Left colon (tissue), 2 donors: ENCODE measurements around the gene SREK1IP1. TPM values are rescaled to one million over a fixed set of nuclear protein-coding genes. Genes with fewer than 3 reads are reported as not detected.

ENCODE experiments used
- ATAC-seq: fragments of 200-7000 bp; cut with Tn5 transposase; one replicate; pipeline ENCODE4 v1.9.1; 2020; ENCODE audit warnings: mild to moderate bottlenecking, moderate library complexity
- DNase-seq, 2 donors: peaks; one replicate each; pipeline ENCODE4 v3.0.0-alpha.2; 2020
- intact Hi-C, 2 donors: fragments of 100-400 bp; cut with DNase I in 1 of 2; cut with micrococcal nuclease in 1 of 2; formaldehyde crosslinking; loops; one replicate each; pipeline versions ENCODE4 v1.11.2 to v1.14.0; 2022; cut with DNase I, micrococcal nuclease
- total RNA-seq, 2 donors: library from RNA; stranded (reverse); fragmentation: NEBNext Ultra II Directional; extraction: Animal tissue kit (Norgen Biotek cat#: 25700); gene quantifications; one replicate each; pipeline ENCODE4 v1.2.1, GENCODE V29; 2021
- donor health status: DM: no; HTN: no; CAD: no.
- donor health status: DM: yes; HTN: yes; CAD: no.

The SREK1IP1 gene
- total RNA-seq, 2 donors from 2014 or later: 13.7 to 25.2 TPM

DNA sequence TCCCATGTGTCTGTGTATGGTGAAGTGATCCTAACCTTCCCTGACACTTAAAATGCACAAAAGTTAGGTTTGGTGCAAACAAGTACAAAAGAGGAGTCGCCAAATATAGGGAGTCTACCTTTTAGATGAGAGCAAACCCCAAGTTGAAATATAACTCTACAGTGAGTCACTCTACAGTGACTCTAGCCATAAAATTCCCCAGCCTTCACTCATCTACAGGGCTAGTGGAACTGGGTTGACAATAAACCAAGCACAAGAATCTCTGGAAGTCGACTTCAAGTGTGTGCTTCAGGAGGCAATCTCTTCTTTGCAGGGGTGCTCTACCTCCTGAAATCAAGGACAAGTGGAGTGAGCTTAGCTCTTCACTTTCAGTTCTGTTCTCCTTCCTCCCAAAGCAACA, 74.9 kb downstream of the SREK1IP1 start:
- DNase-seq (no peak), ATAC-seq (no peak)
- intact Hi-C loops: no loop called here

DNA sequence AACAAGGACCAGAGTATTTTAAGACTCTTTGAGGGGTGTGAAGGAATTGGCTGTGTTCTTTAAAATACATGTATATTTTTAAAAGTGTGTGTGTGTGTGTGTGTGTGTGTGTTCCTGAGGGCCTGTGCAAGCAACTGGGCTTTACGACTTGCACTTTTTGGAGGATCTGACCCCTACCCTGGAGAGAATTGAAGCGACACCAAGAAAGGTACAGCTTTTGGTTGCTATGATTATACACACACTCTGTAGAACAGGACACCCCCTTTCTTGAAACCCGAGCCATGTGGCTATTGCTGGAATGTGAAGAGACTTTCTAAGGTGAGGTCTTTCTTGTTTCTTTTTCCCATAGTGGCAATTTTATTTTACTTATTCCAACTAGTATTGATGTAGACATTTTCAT, 77.2 kb downstream of the SREK1IP1 start:
- ATAC-seq (no peak), DNase-seq (no peak)
- intact Hi-C loops: no loop called here

DNA sequence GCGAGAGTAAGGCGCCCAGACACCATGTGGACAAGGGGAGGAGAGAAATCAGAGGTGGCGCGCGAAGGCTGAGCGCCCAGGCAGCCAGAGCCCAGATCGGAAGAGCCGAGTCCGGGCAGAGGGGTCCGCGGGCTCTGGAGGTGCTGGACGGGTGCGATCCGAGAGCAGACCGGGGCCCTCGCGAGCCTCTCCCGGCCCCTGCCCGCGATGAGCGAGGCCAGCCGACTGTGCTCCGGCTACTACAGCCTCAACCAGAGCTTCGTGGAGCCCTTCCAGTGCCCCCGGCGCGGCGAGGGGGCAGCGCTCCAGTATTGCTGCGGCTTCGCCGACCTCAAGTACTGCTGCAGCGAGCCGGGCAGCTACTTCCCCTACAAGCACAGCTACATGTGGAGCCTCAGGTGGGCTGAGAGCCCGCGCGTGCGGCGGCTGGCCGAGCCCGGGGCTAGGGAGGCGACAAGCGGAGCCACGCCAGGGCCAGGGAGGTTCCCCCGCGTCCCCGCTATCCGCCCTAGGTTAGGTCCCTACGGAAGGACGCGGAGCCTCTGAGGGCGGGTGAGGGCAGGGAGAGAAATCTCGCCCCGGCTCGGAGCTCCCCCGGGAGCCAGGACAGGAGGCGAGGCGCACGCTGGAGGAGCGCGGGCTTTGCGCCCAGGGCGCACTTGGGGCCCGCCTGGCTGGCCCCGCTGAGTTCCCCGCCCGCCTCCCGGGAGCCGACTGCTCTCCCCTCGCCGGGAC, 77.9 kb downstream of the SREK1IP1 start, which contains the start of gene SHISAL2B:
SHISAL2B (plus strand) TSS at position 87 of the 735 bp plus-strand sequence; CDS start at position 208, 121 bp downstream.
- intact Hi-C loops: no loop called here
- ATAC-seq (no peak), DNase-seq (no peak)

DNA sequence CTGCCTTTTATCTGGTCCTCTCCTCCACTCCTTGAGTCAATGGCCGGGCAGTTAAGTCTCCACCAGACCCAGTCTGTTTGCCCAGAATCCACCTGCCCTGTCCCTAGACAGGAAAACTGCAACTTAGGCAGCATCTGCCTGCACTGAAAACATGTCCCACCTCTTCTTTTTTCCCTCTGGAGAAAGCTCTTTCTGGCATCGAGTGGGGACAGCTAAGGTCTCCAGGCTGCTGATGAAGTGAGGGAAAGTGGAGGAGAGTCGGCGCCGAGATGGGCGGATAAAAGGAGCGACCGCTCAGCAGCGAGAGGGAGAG, 78.4 kb downstream of the SREK1IP1 start:
- intact Hi-C loops: no loop called here
- ATAC-seq (no peak), DNase-seq (no peak)

- DNase-seq (no peak), ATAC-seq (no peak)
- intact Hi-C loops: no loop called here
These were observed 79.5 kb downstream of the SREK1IP1 start for GRCh38 chr5:64688965-64689364.

- DNase-seq (no peak), ATAC-seq (no peak)
- intact Hi-C loops: no loop called here
These were observed 80.1 kb downstream of the SREK1IP1 start for GRCh38 chr5:64688391-64688790.

DNA sequence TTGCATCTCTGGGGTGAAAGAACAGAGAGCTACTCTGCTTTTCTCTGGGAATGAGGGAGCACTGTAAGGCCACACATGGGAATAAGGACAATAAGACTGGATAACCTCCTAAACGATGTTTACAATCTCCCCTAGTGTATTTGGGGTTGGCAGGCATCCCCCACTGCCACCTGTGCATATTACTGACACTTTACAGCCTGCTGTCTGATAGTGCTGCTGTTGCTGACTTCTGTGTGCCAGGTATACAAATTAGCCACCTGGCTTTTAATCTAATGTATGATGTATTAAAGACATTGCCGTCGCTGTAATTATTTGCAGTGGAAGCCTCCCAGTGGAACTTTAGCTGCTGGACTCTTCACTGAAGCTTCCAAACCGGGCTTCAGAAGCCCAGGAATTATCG, 82.6 kb downstream of the SREK1IP1 start:
- DNase-seq (no peak), ATAC-seq (no peak)
- intact Hi-C loops: no loop called here

GRCh38 chr5:64682608-64683007, 85.9 kb downstream of the SREK1IP1 start:
- intact Hi-C loops: no loop called here
- DNase-seq (no peak), ATAC-seq (no peak)

- intact Hi-C loops: no loop called here
- DNase-seq (no peak), ATAC-seq (no peak)
These were observed 88.2 kb downstream of the SREK1IP1 start for GRCh38 chr5:64680289-64680688.

DNA sequence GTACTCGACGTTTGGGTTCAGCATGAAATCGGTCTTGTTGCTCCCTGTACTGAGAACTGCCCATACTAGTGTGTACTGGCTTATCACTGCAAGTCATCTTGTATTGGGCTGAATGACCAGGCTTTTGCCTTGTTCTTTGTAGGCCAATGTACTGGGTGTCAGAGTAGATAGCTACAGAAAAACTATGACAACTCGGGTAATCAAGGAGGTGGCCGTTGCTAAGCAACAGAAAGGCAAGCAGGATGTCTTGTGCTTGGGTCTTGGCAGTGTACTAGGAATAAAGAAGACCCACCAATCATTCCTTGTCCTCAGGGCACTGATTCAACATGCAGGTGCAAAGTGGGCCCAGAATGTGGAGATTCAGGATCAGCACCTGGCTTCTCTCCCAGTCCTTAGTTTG, 90.1 kb downstream of the SREK1IP1 start:
- ATAC-seq: no peak
- no peak for DNase-seq
- intact Hi-C loops: no loop called here

DNA sequence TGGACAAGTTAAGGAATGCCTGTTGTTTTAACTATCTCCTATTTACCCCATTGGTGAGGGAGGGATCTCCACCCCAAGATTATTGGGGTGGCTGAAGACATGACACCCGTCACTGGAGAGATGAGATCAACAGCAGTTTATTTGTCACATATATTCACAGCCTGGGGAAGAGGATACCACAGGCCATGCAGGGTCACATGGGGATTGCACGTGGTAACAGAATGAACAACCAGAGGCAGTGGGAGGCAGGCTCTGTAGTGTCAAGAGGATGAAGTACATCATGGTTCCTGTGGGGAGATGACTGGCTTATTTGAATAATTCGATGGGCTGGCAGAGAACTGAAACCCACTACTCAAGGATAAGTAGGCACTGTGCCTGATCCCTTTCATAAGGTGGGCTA, 96.8 kb downstream of the SREK1IP1 start:
- no peak for ATAC-seq
- intact Hi-C loops: no loop called here

GRCh38 chr5:64670277-64670676, 98.2 kb downstream of the SREK1IP1 start:
- no peak for ATAC-seq
- intact Hi-C loops: no loop called here

More for the DNA sequence above, 96.8 kb downstream of the SREK1IP1 start:
- DNase-seq: no peak

More at GRCh38 chr5:64670277-64670676, 98.2 kb downstream of the SREK1IP1 start:
- no peak for DNase-seq

Other genes starting within 250 kb of the SREK1IP1 start
- gene SHISAL2B, start 78.2 kb downstream of the SREK1IP1 start, total RNA-seq: not detected
- 10 to 100 TPM; 13.5 to 14.0 TPM for gene CWC27, start 239 bp upstream of the SREK1IP1 start, total RNA-seq